ENCODE measurements around the gene SLC35E2B.

SLC35E2B gene

DNA sequence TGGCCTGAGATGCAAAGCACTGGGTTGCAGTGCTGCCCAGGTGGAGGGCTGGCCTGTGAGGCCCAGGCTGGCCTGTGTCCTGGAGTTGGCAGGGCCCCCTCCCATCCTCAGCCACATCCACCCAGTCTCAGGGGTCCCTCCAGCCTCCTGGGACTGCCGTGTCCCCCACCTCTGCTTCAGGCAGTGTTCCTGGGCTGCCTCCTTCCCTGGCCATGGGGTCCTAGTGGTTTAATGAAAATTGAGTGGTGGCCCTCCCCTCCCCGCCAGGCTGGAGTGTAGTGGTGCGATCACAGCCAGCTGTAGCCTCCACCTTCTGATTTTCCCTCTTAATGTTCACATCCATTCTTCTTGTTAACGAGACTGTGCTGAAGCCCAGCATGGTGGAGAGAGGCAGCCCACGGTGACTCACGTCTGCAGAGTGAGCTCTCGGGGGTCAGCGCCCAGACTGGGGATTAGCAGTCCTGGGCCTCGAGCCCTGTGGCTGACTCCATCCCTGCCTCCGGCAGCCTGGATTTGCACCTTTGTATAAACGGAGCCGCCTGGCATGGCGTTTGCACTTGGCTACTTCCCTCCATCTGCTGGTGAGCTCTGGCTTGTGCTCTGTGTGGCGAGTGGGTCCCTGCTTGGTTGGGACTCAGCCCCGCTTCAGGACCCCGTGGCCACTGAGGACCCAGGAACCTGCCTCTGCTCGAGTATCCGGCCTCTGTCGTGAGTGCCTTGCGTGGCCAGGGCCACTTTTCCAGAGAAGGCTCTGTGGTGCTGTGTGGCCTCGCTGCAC is 70.4 kb downstream of the SLC35E2B start:
- TF ChIP-seq MAX (IDR thresholded peaks at IDR 0.05; ENCODE audit: low read depth, low read length) (no peak), MYC (IDR thresholded peaks at IDR 0.05; ENCODE audit: low read depth, low read length) (no peak), POLR2A (IDR thresholded peaks at IDR 0.05; ENCODE audit: extremely low read depth, insufficient read length) (no peak)
- TF ChIP-seq, protein P1, sequence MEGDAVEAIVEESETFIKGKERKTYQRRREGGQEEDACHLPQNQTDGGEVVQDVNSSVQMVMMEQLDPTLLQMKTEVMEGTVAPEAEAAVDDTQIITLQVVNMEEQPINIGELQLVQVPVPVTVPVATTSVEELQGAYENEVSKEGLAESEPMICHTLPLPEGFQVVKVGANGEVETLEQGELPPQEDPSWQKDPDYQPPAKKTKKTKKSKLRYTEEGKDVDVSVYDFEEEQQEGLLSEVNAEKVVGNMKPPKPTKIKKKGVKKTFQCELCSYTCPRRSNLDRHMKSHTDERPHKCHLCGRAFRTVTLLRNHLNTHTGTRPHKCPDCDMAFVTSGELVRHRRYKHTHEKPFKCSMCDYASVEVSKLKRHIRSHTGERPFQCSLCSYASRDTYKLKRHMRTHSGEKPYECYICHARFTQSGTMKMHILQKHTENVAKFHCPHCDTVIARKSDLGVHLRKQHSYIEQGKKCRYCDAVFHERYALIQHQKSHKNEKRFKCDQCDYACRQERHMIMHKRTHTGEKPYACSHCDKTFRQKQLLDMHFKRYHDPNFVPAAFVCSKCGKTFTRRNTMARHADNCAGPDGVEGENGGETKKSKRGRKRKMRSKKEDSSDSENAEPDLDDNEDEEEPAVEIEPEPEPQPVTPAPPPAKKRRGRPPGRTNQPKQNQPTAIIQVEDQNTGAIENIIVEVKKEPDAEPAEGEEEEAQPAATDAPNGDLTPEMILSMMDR (IDR thresholded peaks at IDR 0.05; ENCODE audit: low read depth, low read length): no peak
- H3K4me3 ChIP-seq (ENCODE audit: low read depth, low read length): no peak overlapping the region
- DNase-seq (ENCODE audit: low read depth): no peak

- H3K4me3 ChIP-seq (ENCODE audit: low read depth, low read length): no peak overlapping the region
- TF ChIP-seq MYC (IDR thresholded peaks at IDR 0.05; ENCODE audit: low read depth, low read length): no peak
- no peak for DNase-seq (ENCODE audit: low read depth)
Observed at GRCh38 chr1:1621173-1622009, 71.2 kb downstream of the SLC35E2B start.

DNA sequence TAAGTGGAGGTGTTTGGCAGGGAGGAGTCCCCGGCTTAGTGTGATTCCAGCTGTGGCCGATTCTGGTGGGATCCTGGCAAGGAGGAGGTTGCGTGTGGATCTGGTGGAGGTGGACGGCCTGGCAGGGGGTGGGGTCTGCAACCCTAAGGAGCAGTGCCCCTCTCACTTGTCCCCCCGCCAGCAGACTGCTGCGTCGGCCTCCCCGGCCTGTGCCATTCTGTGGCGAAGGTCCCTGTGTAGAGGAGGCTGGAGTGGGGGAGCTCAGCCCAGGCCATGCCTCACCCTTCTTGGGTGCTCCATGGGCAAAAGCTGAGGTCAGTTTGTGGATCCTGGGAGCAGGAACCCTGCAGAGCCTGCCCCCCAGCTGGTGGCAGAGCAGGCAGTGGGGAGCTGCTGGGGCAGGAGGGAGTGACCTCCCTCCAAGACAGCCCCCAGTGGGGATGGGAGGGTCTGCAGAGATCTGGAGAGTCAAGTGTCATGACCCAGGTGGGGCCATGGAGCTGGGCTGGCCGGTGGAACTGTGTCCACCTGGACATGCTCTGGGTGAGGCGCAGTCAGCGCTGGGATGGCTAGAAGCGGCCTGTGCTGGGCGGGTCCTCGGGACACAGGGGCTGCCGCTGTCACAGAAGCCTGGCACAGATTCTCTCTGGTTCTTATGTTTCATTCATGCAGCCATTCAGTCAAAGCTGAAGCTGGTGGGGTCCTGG is 72.0 kb downstream of the SLC35E2B start:
- DNase-seq (ENCODE audit: low read depth): no peak
- H3K4me3 ChIP-seq (ENCODE audit: low read depth, low read length): no peak overlapping the region
- TF ChIP-seq MAX (IDR thresholded peaks at IDR 0.05; ENCODE audit: low read depth, low read length) (no peak), MYC (IDR thresholded peaks at IDR 0.05; ENCODE audit: low read depth, low read length) (no peak), POLR2A (IDR thresholded peaks at IDR 0.05; ENCODE audit: extremely low read depth, insufficient read length) (no peak)
- TF ChIP-seq, protein P1 (IDR thresholded peaks at IDR 0.05; ENCODE audit: low read depth, low read length): no peak

GRCh38 chr1:1619917-1620361 is 72.7 kb downstream of the SLC35E2B start:
- TF ChIP-seq POLR2A (IDR thresholded peaks at IDR 0.05; ENCODE audit: extremely low read depth, insufficient read length) (no peak), MAX (IDR thresholded peaks at IDR 0.05; ENCODE audit: low read depth, low read length) (0 out of 2 replicates have a peak, but pooled peaks have one; percentile 11)
- TF ChIP-seq, protein P1 (IDR thresholded peaks at IDR 0.05; ENCODE audit: low read depth, low read length): peak; percentile 54
- DNase-seq (ENCODE audit: low read depth): peak; percentile 42
- no peak overlapping the region for H3K4me3 ChIP-seq (ENCODE audit: low read depth, low read length)

DNA sequence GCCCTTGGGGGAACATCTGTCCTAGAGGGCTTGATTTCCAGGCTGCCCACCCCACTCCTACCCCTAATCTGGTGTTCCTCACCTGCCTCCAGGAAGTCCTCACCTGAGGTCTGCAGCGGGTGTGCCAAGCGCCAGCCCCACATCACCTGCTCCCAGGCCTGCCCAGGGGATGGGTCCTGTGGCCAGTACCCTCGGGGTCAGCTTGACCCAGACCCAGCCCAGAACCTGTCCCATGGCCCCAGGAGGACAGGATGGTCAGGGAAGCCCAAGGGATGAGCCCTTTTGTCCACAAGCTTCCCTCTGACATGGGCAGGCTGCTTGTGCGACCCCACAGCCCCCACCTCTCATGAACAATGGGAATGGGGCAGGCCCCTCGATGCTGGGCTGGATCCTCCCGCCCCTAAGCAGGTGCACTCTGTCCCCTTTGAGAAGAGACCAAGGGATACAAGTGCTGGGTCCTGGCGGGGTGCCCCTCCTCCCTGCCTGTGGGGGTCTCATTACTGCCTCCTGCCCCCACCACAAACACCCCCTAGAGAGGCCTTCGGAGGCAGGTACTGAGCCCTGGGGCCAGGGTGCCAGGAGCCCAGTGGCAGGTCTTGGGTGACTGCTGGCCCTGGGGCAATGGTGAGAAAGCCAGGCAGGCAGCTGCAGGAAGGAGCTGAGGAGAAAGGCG is 74.1 kb downstream of the SLC35E2B start:
- no peak for DNase-seq (ENCODE audit: low read depth)
- TF ChIP-seq POLR2A (IDR thresholded peaks at IDR 0.05; ENCODE audit: extremely low read depth, insufficient read length) (no peak), MAX (IDR thresholded peaks at IDR 0.05; ENCODE audit: low read depth, low read length) (no peak), MYC (IDR thresholded peaks at IDR 0.05; ENCODE audit: low read depth, low read length) (no peak)
- TF ChIP-seq, protein P1 (IDR thresholded peaks at IDR 0.05; ENCODE audit: low read depth, low read length): no peak
- no peak overlapping the region for H3K4me3 ChIP-seq (ENCODE audit: low read depth, low read length)

Data from NB4 (cell line).